GM10847 (cell line): ENCODE results near the gene NDUFA3.

Experiments used
- POLR2A ChIP-seq: IDR thresholded peaks from 2 replicates; pipeline ENCODE4 v1.6.1; 2011; ENCODE audit not compliant: insufficient read length; ENCODE audit errors: extremely low read depth

The NDUFA3 gene

GRCh38 chr19:54104998-54105715, 2.5 kb downstream of the NDUFA3 start:
- TF ChIP-seq POLR2A = no peak

- TF ChIP-seq POLR2A = no peak
Observed at GRCh38 chr19:54105796-54106195, 3.1 kb downstream of the NDUFA3 start.

GRCh38 chr19:54106716-54107115, 4.1 kb downstream of the NDUFA3 start:
- TF ChIP-seq POLR2A = no peak

- no peak for TF ChIP-seq POLR2A
Observed at GRCh38 chr19:54107876-54108490, 5.3 kb downstream of the NDUFA3 start.

- TF ChIP-seq POLR2A = no peak
Observed at GRCh38 chr19:54108496-54108895, 5.8 kb downstream of the NDUFA3 start.

- TF ChIP-seq POLR2A = no peak
Observed at GRCh38 chr19:54109651-54110050, 7.0 kb downstream of the NDUFA3 start.

- peak; percentile 39 for TF ChIP-seq POLR2A
Observed at GRCh38 chr19:54114340-54115108, 11.9 kb downstream of the NDUFA3 start.

GRCh38 chr19:54115109-54116063, 12.7 kb downstream of the NDUFA3 start, which contains the start of the genes PRPF31 and TFPT:
Gene PRPF31, plus strand, starts transcription at chr19:54115754. Its CDS starts 2,525 bp downstream, at chr19:54118279.
Gene TFPT, minus strand, starts transcription at chr19:54115657. Its CDS starts 388 bp downstream, at chr19:54115269.
- TF ChIP-seq POLR2A = peak; percentile 60

- TF ChIP-seq POLR2A = no peak
Observed at GRCh38 chr19:54121259-54121658, 18.6 kb downstream of the NDUFA3 start.

- no peak for TF ChIP-seq POLR2A
Observed at GRCh38 chr19:54123682-54124081, 21.0 kb downstream of the NDUFA3 start.

GRCh38 chr19:54124393-54124792, 21.7 kb downstream of the NDUFA3 start:
- no peak for TF ChIP-seq POLR2A

GRCh38 chr19:54125713-54126112, 23.1 kb downstream of the NDUFA3 start:
- TF ChIP-seq POLR2A = no peak

GRCh38 chr19:54127688-54128440, 25.2 kb downstream of the NDUFA3 start:
- no peak for TF ChIP-seq POLR2A

GRCh38 chr19:54128441-54128725, 25.7 kb downstream of the NDUFA3 start:
- TF ChIP-seq POLR2A = no peak
